Pancreas (tissue), 10 donors: ENCODE measurements around the gene DDHD1. TPM values are rescaled to one million over a fixed set of nuclear protein-coding genes. Genes with fewer than 3 reads are reported as not detected.

Experiments used
- ATAC-seq, 4 donors: fragments of 200-7000 bp; cut with Tn5 transposase; one replicate each; pipeline versions ENCODE4 v1.8.0 to v1.9.1; 2020; ENCODE audit warnings: mild to moderate bottlenecking in 4 of 4, moderate library complexity in 4 of 4
- DNase-seq, 6 donors: peaks; one replicate each; pipeline ENCODE4 v3.0.0-alpha.2; 2020
- FAIRE-seq: peaks from 2 replicates; lab custom pipeline; 2012; peaks lifted over from hg19 to GRCh38; lab: Jason Lieb, UNC
- H3K27ac ChIP-seq, 4 donors: fragments of 200-600 bp; sonication (generic); 1 replicate in 3 of 4; 2 replicates in 1 of 4; pipeline versions ENCODE4 v1.5.0 to v1.8.0; 2020
- H3K27me3 ChIP-seq, 4 donors: fragments of 200-600 bp; one replicate each; pipeline ENCODE4 v1.8.0; 2021
- H3K36me3 ChIP-seq, 3 donors: fragments of 200-600 bp; sonication (generic) in 1 of 3; one replicate each; pipeline versions ENCODE4 v1.5.0 to v1.8.0; 2020 to 2021
- H3K4me1 ChIP-seq, 3 donors: fragments of 200-600 bp; one replicate each; pipeline ENCODE4 v1.8.0; 2021
- H3K4me3 ChIP-seq, 4 donors: fragments of 200-600 bp; sonication (generic) in 2 of 4; one replicate each; pipeline versions ENCODE4 v1.5.0 to v1.8.0; 2020 to 2021
- H3K9me3 ChIP-seq, 4 donors: fragments of 200-600 bp; one replicate each; pipeline ENCODE4 v1.8.0; 2021
- CTCF ChIP-seq, 4 donors: fragments of 200-600 bp; sonication (generic) in 3 of 4; IDR thresholded peaks; one replicate each; pipeline versions ENCODE4 v1.5.0 to v1.8.0; 2021; ENCODE audit warnings: antibody characterized with exemption in 4 of 4
- WGBS, 2 donors: extraction: QIAGEN DNeasy Blood & Tissue Kit; methylation state at CpG; one replicate each; pipeline ENCODE4 v1.1.7; 2013; 5-methylcytosine and 5-hydroxymethylcytosine counted together
- intact Hi-C, 3 donors: fragments of 100-400 bp; cut with DNase I; formaldehyde crosslinking; loops; one replicate each; pipeline versions ENCODE4 v1.11.1 to v1.14.2; 2022
- polyA plus RNA-seq, 2 donors: library from polyadenylated mRNA; stranded (reverse); fragments of 200-250 nt; gene quantifications; one replicate each; pipeline ENCODE4 v1.2.3, GENCODE V29; 2013
- total RNA-seq, 6 donors: library from RNA; stranded (reverse); fragmentation: NEBNext Ultra II Directional in 4 of 6; extraction: Animal tissue kit (Norgen Biotek cat#: 25700) in 4 of 6; gene quantifications; one replicate each; pipeline versions ENCODE4 v1.2.1 to v1.2.4, GENCODE V29; 2021 to 2023
- donor health status: healthy with polysubstance abuse.
- donor health status: DM: no; HTN: no; CAD: no; lungs with moderate emphysema.
- donor health status: DM: no; HTN: no; CAD: no.
- donor health status: control.
- donor health status: control.
- donor health status: Bipolar disorder and iron deficiency.
- donor health status: DM: yes; HTN: yes; CAD: no.
- donor health status: DM: no; HTN: no; CAD: no.
- donor health status: DM: no; HTN: no; CAD: no.
- donor health status: DM: yes; HTN: yes; CAD: no.

Gene DDHD1
- total and polyA plus RNA-seq, 8 donors, result 3.5 to 6.9 (median 4.7) TPM

GRCh38 chr14:53022593-53022992 lies 130.5 kb downstream of the DDHD1 start:
- no peaks in the 10 kb centered on the region for H3K9me3 ChIP-seq
- H3K4me3 ChIP-seq, result no peak overlapping the region
- TF ChIP-seq CTCF (IDR thresholded peaks at IDR 0.05), result no peak
- no peaks in the 10 kb centered on the region for H3K27me3 ChIP-seq
- WGBS, 2 donors, result 83 to 86% methylated on average over 3 of the region's 3 CpGs
- no peak overlapping the region for H3K27ac ChIP-seq
- intact Hi-C loops, result no loop called here
- ATAC-seq (no peak), DNase-seq (no peak), FAIRE-seq (no peak)
- no peaks in the 10 kb centered on the region for H3K4me1 ChIP-seq
- no peaks in the 10 kb centered on the region for H3K36me3 ChIP-seq

- intact Hi-C loops, result no loop called here
Measured at GRCh38 chr14:53020193-53020932, 132.8 kb downstream of the DDHD1 start.

GRCh38 chr14:53019406-53019805 lies 133.7 kb downstream of the DDHD1 start:
- Histone ChIP-seq H3K27ac (no peak overlapping the region), H3K36me3 (no peaks in the 10 kb centered on the region), H3K4me1 (no peaks in the 10 kb centered on the region), H3K27me3 (no peaks in the 10 kb centered on the region), H3K9me3 (no peaks in the 10 kb centered on the region), H3K4me3 (no peak overlapping the region)
- FAIRE-seq (no peak), ATAC-seq (no peak), DNase-seq (no peak)
- intact Hi-C loops, result no loop called here
- TF ChIP-seq CTCF (IDR thresholded peaks at IDR 0.05), result no peak

More at GRCh38 chr14:53020193-53020932, 132.8 kb downstream of the DDHD1 start:
- DNase-seq (no peak), FAIRE-seq (no peak), ATAC-seq (no peak)
- Histone ChIP-seq H3K27me3 (no peaks in the 10 kb centered on the region), H3K27ac (no peak overlapping the region), H3K4me3 (no peak overlapping the region), H3K4me1 (no peaks in the 10 kb centered on the region), H3K36me3 (no peaks in the 10 kb centered on the region), H3K9me3 (no peaks in the 10 kb centered on the region)
- WGBS, 2 donors, result 64 to 71% methylated on average over 5 of the region's 5 CpGs
- no peak for TF ChIP-seq CTCF (IDR thresholded peaks at IDR 0.05)

GRCh38 chr14:53017837-53018236 lies 135.3 kb downstream of the DDHD1 start:
- DNase-seq, result no peak
- intact Hi-C loops, result no loop called here
- Histone ChIP-seq H3K27ac (no peak overlapping the region), H3K36me3 (no peaks in the 10 kb centered on the region), H3K4me3 (no peak overlapping the region), H3K4me1 (no peaks in the 10 kb centered on the region), H3K9me3 (no peaks in the 10 kb centered on the region), H3K27me3 (no peaks in the 10 kb centered on the region)
- ATAC-seq, result no peak
- 88 to 95% methylated on average over 3 of the region's 3 CpGs for WGBS, 2 donors
- no peak for TF ChIP-seq CTCF (IDR thresholded peaks at IDR 0.05)
- no peak for FAIRE-seq

GRCh38 chr14:53016919-53017318 lies 136.2 kb downstream of the DDHD1 start:
- FAIRE-seq, result no peak
- H3K4me3 ChIP-seq, result no peak overlapping the region

More at GRCh38 chr14:53016919-53017318, 136.2 kb downstream of the DDHD1 start:
- no peaks in the 10 kb centered on the region for H3K27me3 ChIP-seq
- H3K36me3 ChIP-seq, result no peaks in the 10 kb centered on the region
- no peaks in the 10 kb centered on the region for H3K4me1 ChIP-seq
- H3K27ac ChIP-seq, result no peak overlapping the region
- intact Hi-C loops, result no loop called here
- TF ChIP-seq CTCF (IDR thresholded peaks at IDR 0.05), result no peak
- DNase-seq (no peak), ATAC-seq (no peak)
- no peaks in the 10 kb centered on the region for H3K9me3 ChIP-seq
